SK-N-SH (cell line): ENCODE results near the gene POLR3GL. TPM values are rescaled to one million over a fixed set of nuclear protein-coding genes. Genes with fewer than 3 reads are reported as not detected.

Source experiments
- CTCF ChIA-PET: fragments of 300-600, 350-600 bp; formaldehyde crosslinking; extraction: SDS; loops from one replicate; lab custom pipeline; 2021; lab: Yijun Ruan, JAX
- POLR2A ChIA-PET: fragments of 350-600 bp; sonication (Branson Sonifier 250); formaldehyde crosslinking; extraction: SDS; loops from one replicate; lab custom pipeline; 2020; ENCODE audit warnings: antibody characterized with exemption, inconsistent platforms; lab: Yijun Ruan, JAX
- DNase-seq: peaks from one replicate; pipeline ENCODE4 v3.0.0; 2012
- H2AFZ ChIP-seq: fragments of 200-600 bp; sonication (generic); 2 replicates; pipeline ENCODE4 v1.8.1; 2016; ENCODE audit warnings: antibody characterized with exemption, mild to moderate bottlenecking, low read depth
- H3F3A ChIP-seq: fragments of 200-600 bp; sonication (generic); replicated peaks from 2 replicates; pipeline ENCODE3; 2016; ENCODE audit warnings: antibody characterized with exemption, mild to moderate bottlenecking; ENCODE audit not compliant: insufficient read depth
- H3K27ac ChIP-seq, 2 experiments: fragments of 200-500 bp in 1 of 2; fragments of 200-600 bp in 1 of 2; sonication (Bioruptor generic) in 1 of 2; sonication (generic), shearing (Covaris generic) in 1 of 2; 2 replicates each; pipeline versions ENCODE4 v1.5.1 to v1.6.1; 2014 to 2016; ENCODE audit warnings: low read depth in 2 of 2, inconsistent platforms in 1 of 2, low read length in 1 of 2, mild to moderate bottlenecking in 1 of 2, mixed read lengths in 1 of 2
- H3K27me3 ChIP-seq: fragments of 200-600 bp; sonication (generic), shearing (Covaris generic); 2 replicates; pipeline ENCODE4 v1.6.1; 2016; ENCODE audit warnings: mixed run types; ENCODE audit not compliant: insufficient read depth
- H3K36me3 ChIP-seq, 2 experiments: fragments of 200-500 bp in 1 of 2; fragments of 200-600 bp in 1 of 2; sonication (Bioruptor generic) in 1 of 2; sonication (generic) in 1 of 2; replicated peaks in 1 of 2; 2 replicates each; pipeline versions ENCODE3 to v1.5.1; 2014 to 2016; ENCODE audit warnings: low read length in 1 of 2, mild to moderate bottlenecking in 1 of 2; ENCODE audit not compliant: insufficient read depth in 2 of 2, control insufficient read depth in 1 of 2
- H3K4me1 ChIP-seq, 2 experiments: fragments of 200-500 bp in 1 of 2; fragments of 200-600 bp in 1 of 2; sonication (Bioruptor generic) in 1 of 2; sonication (generic), shearing (Covaris generic) in 1 of 2; 2 replicates each; pipeline versions ENCODE4 v1.5.1 to v1.6.1; 2014 to 2016; ENCODE audit warnings: low read depth in 1 of 2, low read length in 1 of 2, mixed run types in 1 of 2; ENCODE audit not compliant: insufficient read depth in 2 of 2, control insufficient read depth in 1 of 2
- H3K4me2 ChIP-seq: fragments of 200-600 bp; sonication (generic), shearing (Covaris generic); 2 replicates; pipeline ENCODE4 v1.6.1; 2017; ENCODE audit warnings: mixed run types
- H3K4me3 ChIP-seq, 2 experiments: fragments of 200-500 bp in 1 of 2; fragments of 200-600 bp in 1 of 2; sonication (Bioruptor generic) in 1 of 2; sonication (generic), shearing (Covaris generic) in 1 of 2; 2 replicates each; pipeline versions ENCODE4 v1.5.1 to v1.8.1; 2014 to 2016; ENCODE audit warnings: low read depth in 2 of 2, inconsistent platforms in 1 of 2, low read length in 1 of 2, mild to moderate bottlenecking in 1 of 2, mixed read lengths in 1 of 2, moderate library complexity in 1 of 2
- H3K79me2 ChIP-seq: fragments of 200-600 bp; sonication (generic); 2 replicates; pipeline ENCODE4 v1.8.1; 2017; ENCODE audit warnings: mild to moderate bottlenecking; ENCODE audit not compliant: insufficient read depth
- H3K9ac ChIP-seq: fragments of 200-600 bp; sonication (generic); 2 replicates; pipeline ENCODE4 v1.6.1; 2017; ENCODE audit warnings: mixed run types
- H3K9me2 ChIP-seq: fragments of 200-600 bp; sonication (generic); 2 replicates; pipeline ENCODE4 v1.6.1; 2017; ENCODE audit warnings: mixed run types
- H3K9me3 ChIP-seq: fragments of 200-600 bp; sonication (generic); 2 replicates; pipeline ENCODE4 v1.6.1; 2017; ENCODE audit warnings: mixed run types, mild to moderate bottlenecking, moderate library complexity
- H4K20me1 ChIP-seq: fragments of 200-600 bp; sonication (generic); 2 replicates; pipeline ENCODE4 v1.6.1; 2017; ENCODE audit warnings: mild to moderate bottlenecking, mixed run types; ENCODE audit not compliant: insufficient read depth
- FOXJ3 ChIP-seq: sonication (generic); formaldehyde crosslinking; IDR thresholded peaks from 2 replicates; pipeline ENCODE4 v1.5.1; 2020; ENCODE audit warnings: mild to moderate bottlenecking, missing genetic modification reagents
- GATA2 ChIP-seq: sonication (generic); formaldehyde crosslinking; IDR thresholded peaks from 2 replicates; pipeline ENCODE4 v1.5.0; 2020; ENCODE audit warnings: mild to moderate bottlenecking, missing genetic modification reagents
- JUND ChIP-seq: IDR thresholded peaks from 2 replicates; pipeline ENCODE4 v1.4.0; 2012
- RAD21 ChIP-seq: IDR thresholded peaks from 2 replicates; pipeline ENCODE4 v1.6.1; 2012; ENCODE audit warnings: mild to moderate bottlenecking, low read length
- REST ChIP-seq: IDR thresholded peaks from 2 replicates; pipeline ENCODE4 v1.6.1; 2012; ENCODE audit warnings: mild to moderate bottlenecking, low read depth, low read length, moderate library complexity
- USF1 ChIP-seq: IDR thresholded peaks from 2 replicates; pipeline ENCODE4 v1.4.0; 2012; ENCODE audit warnings: low read depth, borderline replicate concordance
- WGBS: methylation state at CpG from one replicate; pipeline ENCODE4 v1.1.6; 2017; ENCODE audit warnings: low lambda C conversion rate; 5-methylcytosine and 5-hydroxymethylcytosine counted together
- polyA plus RNA-seq, 3 experiments: library from polyadenylated mRNA; depleted of rRNA; stranded (reverse); fragments of >200 nt; gene quantifications; 2 replicates each; pipeline ENCODE4 v1.2.3, GENCODE V29; 2012

Gene POLR3GL
- polyA plus RNA-seq, 1 of the 3 experiments (the other 2 are of a cell fraction): 15.8 TPM

GRCh38 chr1:145987926-145988325 lies 23.4 kb downstream of the POLR3GL start:
- no peak overlapping the region for H2AFZ ChIP-seq
- H3K36me3 ChIP-seq: peaks cover 8 to 9% of the 10 kb centered on the region in 2 experiments
- H3F3A ChIP-seq: peaks cover 15% of the 10 kb centered on the region
- no peak overlapping the region for H3K27ac ChIP-seq
- ChIA-PET POLR2A (no interaction called here), CTCF (interaction anchor here (1.2 to 10.6 kb wide), 4 partner anchors 10 to 61 kb away, joined by 3 to 99 read pairs (median 8); no protein-coding TSS in a partner anchor)
- 100% methylated on average over 1 of the region's 1 CpG for WGBS
- H4K20me1 ChIP-seq: peaks cover 5% of the 10 kb centered on the region
- no peaks in the 10 kb centered on the region for H3K9me3 ChIP-seq
- peaks cover 8 to 23% of the 10 kb centered on the region in 2 experiments for H3K4me1 ChIP-seq
- no peaks in the 10 kb centered on the region for H3K9me2 ChIP-seq
- no peak for TF ChIP-seq RAD21
- no peak for TF ChIP-seq REST
- no peak for TF ChIP-seq USF1
- no peak for TF ChIP-seq GATA2
- TF ChIP-seq, all 33 proteins: peak for 0
- no peak overlapping the region for H3K4me3 ChIP-seq
- no peak overlapping the region for H3K9ac ChIP-seq
- no peak for DNase-seq
- no peak overlapping the region for H3K4me2 ChIP-seq
- peaks cover 2% of the 10 kb centered on the region; the same call in 1 of the 2 replicates for H3K79me2 ChIP-seq
- no peaks in the 10 kb centered on the region for H3K27me3 ChIP-seq

DNA sequence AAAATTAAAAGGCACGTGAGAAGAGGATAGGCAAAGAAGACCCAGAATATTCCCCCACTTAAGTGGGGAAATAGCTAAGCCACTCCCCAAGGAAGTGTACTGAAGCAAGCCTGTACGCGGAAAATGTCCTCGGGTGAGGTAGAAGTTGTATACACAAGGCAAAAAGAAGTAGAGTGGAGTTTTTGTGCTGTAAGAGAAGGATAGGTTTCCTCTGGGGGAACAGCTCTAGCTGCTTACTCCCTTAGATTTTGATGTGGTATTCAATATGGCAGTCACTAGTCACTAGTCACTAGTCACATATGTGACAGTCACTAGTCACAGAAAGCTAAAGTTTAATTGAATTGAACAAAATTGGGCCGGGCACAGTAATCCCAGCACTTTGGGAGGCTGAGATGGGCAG lies 24.3 kb downstream of the POLR3GL start:
- peaks cover 23% of the 10 kb centered on the region for H3F3A ChIP-seq
- DNase-seq: no peak
- no peak overlapping the region for H3K9ac ChIP-seq
- H3K79me2 ChIP-seq: peaks cover 10% of the 10 kb centered on the region; the same call in 1 of the 2 replicates
- H3K9me3 ChIP-seq: no peaks in the 10 kb centered on the region
- H3K36me3 ChIP-seq: peaks cover 17 to 18% of the 10 kb centered on the region in 2 experiments
- H3K4me2 ChIP-seq: no peak overlapping the region
- no peak overlapping the region for H2AFZ ChIP-seq
- H3K9me2 ChIP-seq: no peaks in the 10 kb centered on the region
- H3K27ac ChIP-seq: no peak overlapping the region
- TF ChIP-seq JUND: no peak
- no peak for TF ChIP-seq FOXJ3 (CRISPR knock-in tag)
- H3K4me1 ChIP-seq: peaks cover 16 to 26% of the 10 kb centered on the region in 2 experiments
- H3K4me3 ChIP-seq: no peak overlapping the region
- ChIA-PET CTCF (interaction anchor here (1.1 to 10.6 kb wide), 3 partner anchors 11 to 62 kb away, joined by 4 to 99 read pairs (median 6); no protein-coding TSS in a partner anchor), POLR2A (interaction anchor here (1.1 kb wide), 1 partner anchor 8 kb away, joined by 3 read pairs; no protein-coding TSS in a partner anchor)
- peaks cover 14% of the 10 kb centered on the region for H4K20me1 ChIP-seq
- H3K27me3 ChIP-seq: no peaks in the 10 kb centered on the region
- 94% methylated on average over 5 of the region's 5 CpGs for WGBS
